Epidermal melanocyte (primary cell): ENCODE data around the gene BRINP1.

ENCODE experiments used
- DNase-seq: peaks from one replicate; pipeline ENCODE4 v3.0.0; 2011; ENCODE audit warnings: low spot score; ENCODE audit not compliant: insufficient read length

BRINP1 gene

DNA sequence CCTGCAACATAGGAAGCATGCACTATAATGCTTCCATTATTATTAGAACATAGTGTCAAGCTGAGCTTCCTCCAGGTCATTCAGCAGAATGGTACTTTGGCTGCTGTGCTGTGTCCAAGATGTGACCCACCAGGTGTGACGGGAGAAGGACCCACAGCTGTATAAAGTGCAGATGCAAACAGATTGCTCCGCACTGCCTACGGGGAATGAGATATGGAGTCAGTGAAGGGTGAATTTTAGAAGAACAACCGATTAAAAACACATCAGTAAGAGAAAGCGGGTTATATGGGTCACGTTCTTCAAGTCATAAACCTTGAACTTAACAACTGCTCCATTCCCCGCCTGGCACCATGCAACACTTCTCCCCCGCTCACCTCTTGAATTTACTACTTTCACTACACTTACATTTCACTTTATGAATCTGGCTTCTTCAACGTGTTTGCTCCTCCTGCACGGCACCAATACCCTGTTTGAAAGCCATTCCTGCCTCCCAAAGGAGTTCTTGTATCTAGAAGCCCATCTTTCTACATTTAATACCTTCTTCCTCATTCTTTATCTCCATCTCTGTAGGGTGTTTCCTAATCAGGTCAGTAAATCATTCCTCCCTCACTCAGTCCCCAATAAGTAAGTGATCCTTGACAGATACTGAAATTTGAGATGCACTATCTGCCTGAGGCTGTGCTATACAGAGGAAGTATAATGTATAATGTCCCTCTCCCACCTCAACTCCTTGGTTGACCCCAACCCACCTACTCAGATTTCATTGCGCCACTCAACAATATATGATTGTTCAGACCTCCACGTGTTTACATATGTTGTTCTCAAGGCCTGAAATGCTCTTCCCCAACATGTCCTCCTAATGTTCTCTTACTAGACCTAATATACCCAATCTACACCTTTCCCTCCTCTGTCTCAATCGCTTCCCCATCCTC, 25.9 kb downstream of the BRINP1 start:
- DNase-seq, result no peak

DNA sequence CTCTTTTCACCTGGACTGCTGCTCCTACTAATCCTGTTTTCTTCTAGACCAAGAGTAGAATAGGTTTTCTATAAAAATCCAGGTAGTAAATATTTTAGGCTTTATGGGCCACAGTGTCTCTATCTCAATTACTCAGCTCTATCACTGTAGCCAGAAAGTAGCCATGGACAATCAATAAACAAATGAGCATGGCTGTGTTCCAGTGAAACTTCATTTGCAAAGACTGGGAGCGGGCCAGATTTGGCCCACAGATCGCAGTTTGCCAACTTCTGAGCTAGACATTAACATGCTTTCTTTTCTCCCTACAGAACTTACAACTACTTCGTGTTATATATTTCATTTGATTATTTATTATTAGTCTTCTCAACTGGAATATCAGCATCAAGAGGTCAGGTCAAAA, 30.2 kb downstream of the BRINP1 start:
- no peak for DNase-seq

DNA sequence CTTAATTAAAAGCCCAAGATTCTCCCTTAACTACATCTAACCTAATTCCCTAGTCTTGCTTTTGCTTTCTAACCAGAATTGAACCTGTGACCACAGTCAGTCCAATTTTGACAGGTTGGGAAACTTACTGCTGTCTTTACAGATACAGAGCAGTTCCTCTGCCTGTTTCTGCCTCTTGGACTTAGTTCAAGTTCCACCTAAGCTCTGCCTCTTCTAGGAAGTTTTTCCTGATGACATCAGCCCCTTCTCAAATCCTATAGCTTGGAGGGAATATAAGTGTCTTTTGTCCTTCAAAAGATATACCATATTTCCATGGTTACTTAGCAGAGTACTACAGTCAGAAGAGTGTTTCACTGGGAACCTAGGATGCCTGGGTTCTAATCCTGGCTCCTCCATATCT, 31.7 kb downstream of the BRINP1 start:
- DNase-seq, result no peak

DNA sequence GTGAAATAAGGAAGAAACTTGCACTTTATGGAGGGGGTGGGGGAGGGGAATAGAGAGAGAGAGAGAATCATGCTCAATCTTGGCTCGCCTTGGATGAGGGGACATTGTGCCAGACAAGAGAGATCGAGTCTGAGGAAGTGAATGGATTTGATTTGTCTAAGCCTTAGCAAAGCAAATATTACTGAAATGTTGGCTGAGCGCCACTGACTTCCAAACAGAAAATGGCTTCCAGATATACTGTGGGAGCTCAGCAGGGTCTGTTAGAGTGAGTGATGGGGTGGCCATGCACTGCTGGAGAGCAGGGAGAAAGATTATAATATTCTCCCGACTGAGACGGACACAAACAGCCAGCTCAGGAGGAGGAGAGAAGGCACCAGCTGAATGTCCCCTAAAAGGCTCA, 34.5 kb downstream of the BRINP1 start:
- no peak for DNase-seq

DNA sequence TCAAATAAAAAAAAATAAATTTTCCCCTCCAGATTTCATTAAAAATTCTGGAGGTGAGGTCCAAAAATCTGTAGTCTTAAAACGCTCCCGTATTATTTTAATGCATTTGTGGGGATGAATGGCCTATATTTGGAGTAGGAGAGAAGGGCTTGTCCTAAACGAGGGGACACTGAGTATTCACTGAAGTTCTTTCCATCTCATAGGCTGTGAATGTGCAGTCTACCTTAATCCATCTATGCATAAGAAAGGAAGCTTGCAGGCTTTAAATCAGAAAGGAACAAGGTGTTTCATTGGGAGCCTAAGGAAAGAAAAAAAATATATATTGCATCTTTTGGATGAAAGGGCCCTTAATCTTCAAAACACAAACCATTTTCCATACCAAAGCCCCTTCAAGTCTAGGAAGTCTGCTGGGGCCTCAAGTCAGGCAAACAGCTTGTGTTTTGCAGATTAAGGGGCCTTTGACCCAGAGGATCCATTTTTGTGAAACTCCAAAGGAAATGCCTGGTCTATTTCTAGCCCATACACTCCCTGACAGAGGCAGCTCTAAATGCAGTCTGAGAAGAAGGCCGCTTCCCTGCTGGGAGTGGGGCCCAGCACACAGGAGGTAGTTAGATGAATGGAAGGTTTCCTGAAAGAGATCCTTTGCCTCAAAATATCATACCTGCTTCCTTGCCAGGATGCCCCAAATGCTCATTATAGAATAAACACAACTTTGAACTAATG, 35.6 kb downstream of the BRINP1 start:
- no peak for DNase-seq

DNA sequence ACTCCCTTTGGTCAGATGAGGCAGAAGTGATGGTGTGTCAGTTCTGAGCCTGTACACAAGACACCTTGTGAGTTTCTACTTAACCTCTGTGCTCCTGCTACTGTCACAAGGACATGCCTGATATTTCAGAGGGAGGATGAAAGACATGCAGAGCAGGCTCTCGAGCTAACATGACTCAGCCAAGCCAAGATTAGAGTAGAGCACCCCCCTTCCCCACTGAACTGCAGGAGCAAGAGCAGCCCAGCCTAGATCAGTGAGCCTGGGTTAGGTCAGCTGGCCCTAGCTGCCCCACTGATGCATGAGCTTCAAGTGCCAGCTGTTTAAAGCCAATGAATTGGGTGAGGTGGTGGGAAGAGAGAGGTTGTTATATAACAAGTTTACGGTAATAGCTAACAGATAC, 36.7 kb downstream of the BRINP1 start:
- no peak for DNase-seq

DNA sequence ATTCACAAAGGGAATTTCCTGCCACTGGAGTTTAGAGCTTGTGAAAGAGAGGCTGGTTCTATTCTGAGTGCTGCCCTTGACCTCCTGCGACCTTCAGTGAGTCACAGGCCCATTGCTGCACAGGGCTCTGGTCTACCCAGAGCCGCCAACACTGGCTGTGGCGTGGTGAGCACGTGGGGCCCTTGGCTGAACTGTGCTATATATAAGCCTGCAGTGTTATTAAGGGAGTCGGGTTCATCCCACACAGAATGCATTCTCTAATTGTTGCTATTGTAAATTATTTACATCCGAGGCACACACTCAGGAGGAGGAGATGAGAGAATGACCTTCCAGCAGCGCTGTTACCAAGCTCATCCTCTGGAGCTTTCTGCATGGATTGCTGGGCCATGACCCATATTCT, 47.1 kb downstream of the BRINP1 start:
- DNase-seq, result no peak

DNA sequence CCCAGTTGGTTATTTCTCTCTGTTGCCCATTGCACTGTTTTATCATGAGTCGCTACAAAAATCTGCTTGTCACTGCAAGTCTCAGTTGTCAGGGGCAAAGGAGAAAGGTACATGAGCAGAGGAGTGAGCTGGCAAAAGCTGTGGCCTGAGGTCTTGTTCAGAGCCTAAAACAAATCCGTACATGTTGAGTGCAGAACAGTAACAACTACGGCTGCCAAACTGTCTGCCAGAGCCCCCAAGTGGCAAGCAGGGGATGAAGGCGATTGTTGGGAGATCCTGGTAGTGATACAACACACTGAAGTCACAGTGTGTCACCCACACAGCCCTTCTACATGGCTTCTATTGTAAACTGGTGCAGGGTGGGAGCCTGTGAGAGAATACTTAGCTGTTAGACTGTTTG, 50.9 kb downstream of the BRINP1 start:
- DNase-seq, result no peak

DNA sequence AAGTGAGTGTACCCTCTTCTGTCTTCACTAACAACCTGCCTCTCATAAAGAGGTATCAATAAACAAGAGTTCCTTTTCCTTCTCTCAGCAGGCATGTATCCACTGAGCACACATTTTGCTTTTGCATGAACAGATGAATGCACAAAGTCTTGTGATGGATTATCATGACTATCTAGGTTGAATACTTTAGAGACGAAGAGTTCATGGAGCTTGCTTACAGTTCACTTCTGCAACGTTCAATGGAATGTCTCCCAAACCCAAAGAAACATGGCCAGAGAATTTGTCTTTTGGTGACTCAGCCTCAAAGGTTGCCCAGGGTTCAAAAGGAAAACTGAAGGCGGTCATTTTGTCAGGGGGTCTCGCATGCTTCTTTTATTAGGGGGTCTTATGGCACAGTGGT, 55.4 kb downstream of the BRINP1 start:
- DNase-seq, result no peak

DNA sequence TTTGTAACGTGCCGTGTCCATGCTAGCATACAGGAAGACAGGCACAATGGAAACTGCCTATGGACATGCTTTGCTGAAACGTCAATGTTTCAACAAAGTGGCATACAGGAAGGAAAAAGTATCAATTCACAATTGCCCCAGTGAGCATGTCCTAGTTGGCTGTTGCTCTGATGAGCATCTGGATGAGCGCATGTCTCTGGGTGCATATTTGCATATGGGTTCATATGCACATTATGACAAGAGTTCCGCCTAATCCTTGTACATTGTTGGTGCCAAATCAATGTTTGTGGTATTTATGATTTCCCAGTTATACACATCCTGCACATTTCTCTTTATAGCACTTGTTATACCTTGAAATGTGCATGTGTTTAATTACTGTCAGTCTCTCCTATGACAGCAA, 58.5 kb downstream of the BRINP1 start:
- no peak for DNase-seq

DNA sequence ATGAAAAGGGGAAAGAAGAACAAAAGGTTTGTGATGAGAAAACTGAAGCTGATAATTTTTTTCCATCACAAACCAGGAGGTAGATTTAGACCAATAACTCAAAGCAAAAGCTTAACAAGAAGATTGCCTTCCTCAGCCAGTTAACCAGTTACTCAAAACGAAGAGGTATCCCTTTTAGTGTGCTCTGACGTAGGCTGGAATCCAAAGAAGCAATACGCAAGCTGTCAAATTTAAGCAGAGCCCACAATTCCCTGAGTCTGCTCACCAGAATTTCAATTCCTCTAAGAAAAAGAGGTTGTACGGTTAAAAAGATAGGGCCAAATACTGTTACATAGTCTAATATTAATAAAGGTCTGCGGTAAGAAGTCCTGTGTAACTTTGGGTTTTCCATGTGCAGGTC, 61.8 kb downstream of the BRINP1 start:
- no peak for DNase-seq

DNA sequence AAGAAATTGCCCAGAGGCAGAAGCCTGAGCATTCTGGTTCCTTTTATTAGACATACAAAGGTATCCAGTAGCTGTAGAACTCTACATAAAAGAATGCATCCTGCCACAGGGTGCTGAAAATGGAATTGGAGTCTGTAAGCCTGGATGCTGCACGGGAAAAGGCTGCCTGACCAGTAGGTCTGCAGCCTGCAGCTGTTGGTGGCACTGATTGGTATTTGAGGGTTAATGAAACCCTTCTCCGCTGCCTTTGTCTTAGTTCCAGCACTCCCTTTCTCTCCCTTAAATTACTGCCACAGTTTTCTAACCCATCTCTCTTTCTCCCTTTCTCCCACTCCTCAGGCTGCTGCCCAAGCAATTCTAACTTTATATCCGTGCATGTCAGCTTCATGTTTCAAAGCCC, 64.7 kb downstream of the BRINP1 start:
- no peak for DNase-seq

DNA sequence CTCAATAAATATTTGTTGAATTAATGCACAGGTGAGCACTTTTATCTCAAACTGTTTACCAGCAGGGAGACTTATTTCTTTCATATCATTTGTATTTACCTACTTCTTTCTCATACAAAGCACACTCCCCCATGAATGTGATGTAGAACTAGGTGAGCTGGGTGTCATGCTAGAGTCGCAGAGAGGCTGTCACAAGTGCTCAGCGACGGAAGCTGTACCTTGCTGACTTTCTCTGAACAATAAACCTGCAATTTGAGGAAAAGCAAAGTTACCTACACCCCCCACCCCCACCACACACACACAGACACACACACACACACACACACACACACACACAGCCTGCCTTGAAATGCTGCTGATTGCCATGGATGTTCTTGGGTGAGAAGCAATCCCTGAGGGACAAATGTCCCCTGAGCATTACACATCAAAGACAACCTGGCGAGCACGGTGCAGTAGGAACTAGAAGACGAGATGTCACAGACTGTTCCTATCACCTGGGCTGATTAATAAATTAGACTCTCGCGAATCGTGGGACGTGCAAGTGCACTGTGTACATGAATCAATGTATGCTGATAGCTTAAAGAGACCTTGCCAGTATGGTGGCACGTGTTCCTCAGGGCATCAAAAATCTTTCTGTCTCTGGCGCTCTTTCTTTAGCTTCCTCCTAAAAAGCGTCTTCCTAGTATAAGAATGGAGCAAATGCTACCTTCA, 66.1 kb downstream of the BRINP1 start:
- DNase-seq, result no peak

DNA sequence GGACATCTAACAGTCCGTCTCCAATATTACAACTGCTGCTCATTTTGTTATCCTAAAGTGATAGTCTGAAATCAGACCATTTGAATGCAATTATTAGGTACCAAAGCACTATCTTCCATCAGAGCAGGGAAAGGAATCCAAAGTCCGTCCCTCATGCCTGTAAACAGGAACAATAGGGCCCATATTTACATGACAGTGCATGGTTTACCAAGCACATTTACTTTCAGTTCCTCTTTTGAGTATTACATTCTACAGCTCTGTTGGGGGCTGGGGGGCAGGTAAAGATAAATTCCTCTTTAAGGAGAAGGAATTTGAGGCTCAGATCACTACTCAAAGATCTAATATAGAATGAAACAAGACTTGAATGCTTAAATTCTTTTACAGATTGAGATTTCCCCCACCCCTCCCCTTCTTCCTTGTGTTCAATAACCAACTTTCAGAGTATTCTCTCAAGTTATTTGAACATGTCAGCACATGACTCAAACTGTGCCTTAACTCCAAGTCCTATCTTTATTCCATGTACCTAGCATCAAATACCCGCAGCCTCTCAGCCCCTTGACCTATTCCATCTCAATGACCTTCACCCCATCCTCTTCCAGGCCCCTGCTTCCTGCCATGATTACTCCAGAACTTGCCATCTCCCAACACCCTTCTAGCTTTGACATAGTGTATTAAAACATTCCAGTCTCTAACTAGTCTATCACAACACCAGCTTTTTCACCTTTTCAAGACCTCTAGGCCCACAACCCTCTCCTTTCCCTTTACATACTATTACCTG, 71.0 kb downstream of the BRINP1 start:
- no peak for DNase-seq

DNA sequence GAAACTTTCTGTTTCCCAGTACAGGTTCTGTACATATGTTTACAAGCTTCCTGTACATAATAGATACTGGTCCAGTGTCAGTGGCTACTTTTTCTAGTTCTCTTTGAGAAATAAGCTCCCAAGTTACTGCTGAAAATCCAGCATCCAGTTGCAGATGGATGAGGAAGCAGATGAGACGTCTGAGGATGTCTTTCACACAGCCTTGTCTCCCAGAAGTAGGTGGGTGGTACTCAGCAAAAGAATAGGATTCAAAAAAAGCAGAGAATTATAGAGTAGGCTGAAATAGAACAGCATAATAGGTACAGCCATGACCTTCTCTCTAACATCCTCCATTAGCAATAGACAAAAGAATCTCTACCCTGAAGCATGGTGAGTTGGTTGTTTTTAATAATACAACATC, 77.7 kb downstream of the BRINP1 start:
- DNase-seq, result no peak

DNA sequence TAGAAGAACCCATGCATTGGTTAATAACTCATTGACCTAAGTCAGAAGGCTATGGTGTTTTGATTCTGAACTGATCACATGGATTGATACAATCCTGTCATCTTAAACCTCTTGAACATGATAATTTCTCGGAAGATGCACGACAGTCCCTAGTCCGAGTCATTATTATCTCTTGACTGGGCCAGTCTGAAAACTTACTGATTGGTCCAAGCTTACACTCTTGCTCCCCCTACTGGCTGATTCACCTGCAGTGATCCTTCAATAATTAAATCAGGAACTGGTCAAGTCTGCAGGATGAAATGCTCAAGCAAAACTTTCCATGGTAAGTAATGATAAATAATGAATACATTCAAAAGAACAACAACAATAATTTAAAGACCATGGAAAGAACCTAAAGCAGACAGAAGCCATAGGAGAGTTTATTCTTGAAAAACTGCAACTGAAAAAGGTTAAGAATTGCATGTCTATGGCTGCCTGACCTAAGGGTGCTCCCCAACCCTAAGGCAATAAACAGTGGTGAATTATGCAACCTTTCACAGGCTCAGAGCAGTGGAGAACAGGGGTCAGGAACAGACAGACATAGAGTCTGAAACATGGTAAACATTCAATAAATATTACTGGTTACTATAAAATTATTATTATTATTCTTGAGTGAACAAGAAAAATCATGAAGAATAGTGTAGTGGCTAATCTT, 79.3 kb downstream of the BRINP1 start:
- DNase-seq, result no peak

DNA sequence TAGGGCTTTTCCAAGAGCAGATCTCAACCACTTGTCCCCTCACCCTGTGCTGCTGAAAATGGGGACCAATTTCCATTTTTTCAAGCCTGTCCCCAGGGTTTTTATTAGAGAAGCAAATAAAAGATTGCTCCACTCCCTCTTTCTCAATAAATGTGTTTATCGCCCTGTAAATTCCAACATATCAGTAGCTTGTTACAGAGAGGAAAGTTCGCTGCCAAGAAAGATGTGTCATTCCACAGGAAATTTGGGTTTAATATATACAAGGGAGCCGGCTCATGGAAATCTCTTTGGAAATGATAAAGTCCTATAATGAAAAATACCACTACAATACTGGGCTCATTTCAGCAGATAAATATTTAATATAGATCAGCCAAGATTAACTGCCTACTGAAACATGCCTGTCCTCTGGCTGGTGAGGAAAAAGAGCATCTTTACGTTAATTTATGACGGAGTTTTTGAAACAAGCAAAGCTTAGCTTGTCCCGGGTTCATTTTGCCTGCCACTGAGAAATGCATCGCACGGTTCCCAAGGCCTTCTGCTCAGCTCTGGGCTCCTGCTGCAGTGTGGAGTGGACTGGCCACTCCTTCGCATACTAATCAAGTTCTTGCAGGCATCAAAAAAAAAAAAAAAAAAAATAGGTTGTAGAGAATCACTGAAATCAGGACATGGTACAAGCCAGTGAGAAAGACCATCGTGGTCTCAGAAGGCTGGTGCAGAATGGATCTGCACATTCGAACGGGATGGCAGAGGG, 84.5 kb downstream of the BRINP1 start:
- no peak for DNase-seq

DNA sequence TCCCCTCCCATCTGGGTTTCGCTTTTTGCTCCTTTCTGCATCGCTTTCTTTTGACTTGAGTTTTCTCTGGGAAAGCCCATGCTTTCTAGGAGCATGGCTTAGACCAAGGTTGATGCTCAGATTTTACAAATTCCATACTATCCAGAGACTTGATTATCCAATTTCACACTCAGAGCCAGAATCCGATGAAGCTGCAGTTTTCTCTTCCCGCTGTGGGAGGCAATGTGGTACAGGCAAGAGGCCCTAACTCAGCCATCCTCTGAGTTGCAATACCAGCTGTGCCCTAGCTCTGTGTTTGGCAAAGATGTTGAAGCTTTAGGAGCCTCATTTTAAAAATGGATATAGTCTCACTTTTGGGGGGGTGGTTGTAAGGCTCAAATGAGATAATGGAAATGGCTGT, 85.1 kb downstream of the BRINP1 start:
- DNase-seq, result no peak

DNA sequence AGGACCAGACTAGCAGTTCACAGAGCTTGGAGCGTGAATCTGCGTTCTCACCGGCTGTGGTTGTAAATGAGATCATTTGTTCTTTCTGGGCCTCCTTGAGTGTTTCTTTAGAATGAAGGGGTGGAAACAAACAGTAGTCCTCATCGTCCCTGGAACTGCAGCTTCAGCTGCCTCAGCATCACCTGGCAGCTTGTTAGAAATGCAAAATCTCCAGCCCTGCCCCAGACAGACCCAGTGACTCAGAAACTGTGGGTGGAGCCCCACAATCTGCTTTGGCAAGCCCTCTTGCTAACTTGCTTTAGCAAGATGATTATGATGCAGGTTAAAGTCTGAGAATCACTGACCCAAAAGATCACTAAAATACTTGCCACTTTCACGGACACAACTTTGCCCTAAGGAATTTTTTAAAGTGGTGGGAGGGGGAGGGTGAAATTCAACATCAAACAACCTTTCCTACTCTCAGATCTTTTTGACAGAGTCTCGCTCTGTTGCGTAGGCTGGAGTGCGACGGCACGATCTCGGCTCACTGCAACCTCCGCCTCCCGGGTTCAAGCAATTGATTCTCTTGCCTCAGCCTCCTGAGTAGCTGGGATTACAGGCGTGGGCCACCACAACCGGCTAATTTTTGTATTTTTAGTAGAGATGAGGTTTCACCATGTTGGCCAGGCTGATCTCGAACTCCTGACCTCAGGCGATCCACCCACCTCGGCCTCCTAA, 86.0 kb downstream of the BRINP1 start:
- no peak for DNase-seq
